GM19023 (cell line): ENCODE measurements around the gene PANX2.
"Not testable (repeated sequence)": the region's sequence is repeated elsewhere in the genome, so short reads cannot be mapped to it uniquely, and the experiment has no call there.

Source experiments
- ATAC-seq: cut with Tn5 transposase; IDR thresholded peaks from one replicate; pipeline ENCODE4 v1.9.1; 2021; ENCODE audit warnings: mild to moderate bottlenecking, moderate library complexity; ENCODE audit not compliant: unreplicated experiment

The PANX2 gene

GRCh38 chr22:50170453-50171318 is at the start of gene PANX2:
TSS of gene PANX2 (plus strand) at chr22:50170731. CDS start at chr22:50170731, 0 bp downstream.
- ATAC-seq = no peak

- ATAC-seq = no peak
These were observed 49.3 kb upstream of the PANX2 start for GRCh38 chr22:50121202-50121740.

- no peak for ATAC-seq
These were observed 47.4 kb upstream of the PANX2 start for GRCh38 chr22:50123119-50123518.

- ATAC-seq = no peak
These were observed 45.5 kb upstream of the PANX2 start for GRCh38 chr22:50125029-50125428.

GRCh38 chr22:50129121-50129736 is 41.3 kb upstream of the PANX2 start:
- ATAC-seq = no peak

- ATAC-seq = no peak
These were observed 38.6 kb upstream of the PANX2 start for GRCh38 chr22:50131894-50132293.

- ATAC-seq = no peak
These were observed 36.0 kb upstream of the PANX2 start for GRCh38 chr22:50134481-50134880.

GRCh38 chr22:50136581-50137015 is 33.9 kb upstream of the PANX2 start:
- no peak for ATAC-seq

GRCh38 chr22:50137277-50137676 is 33.3 kb upstream of the PANX2 start:
- not testable (repeated sequence) for ATAC-seq

- no peak for ATAC-seq
These were observed 32.5 kb upstream of the PANX2 start for GRCh38 chr22:50138041-50138440.

GRCh38 chr22:50138988-50139387 is 31.5 kb upstream of the PANX2 start:
- no peak for ATAC-seq

GRCh38 chr22:50139843-50140415 is 30.6 kb upstream of the PANX2 start:
- ATAC-seq = no peak

- ATAC-seq = no peak
These were observed 29.9 kb upstream of the PANX2 start for GRCh38 chr22:50140615-50141014.

- ATAC-seq = no peak
These were observed 29.1 kb upstream of the PANX2 start for GRCh38 chr22:50141462-50141861.

GRCh38 chr22:50141891-50142363 is 28.6 kb upstream of the PANX2 start:
- no peak for ATAC-seq

GRCh38 chr22:50143096-50143495 is 27.4 kb upstream of the PANX2 start:
- ATAC-seq = no peak

GRCh38 chr22:50144005-50144614 is 26.4 kb upstream of the PANX2 start:
- no peak for ATAC-seq

GRCh38 chr22:50145721-50146438 is 24.7 kb upstream of the PANX2 start:
- ATAC-seq = no peak

- no peak for ATAC-seq
These were observed 23.9 kb upstream of the PANX2 start for GRCh38 chr22:50146439-50147238.
